SK-N-SH treated with all-trans-retinoic acid at 6 μM for 48 hours (cell line): ENCODE results near the gene ARSG.

Experiments used
- ATAC-seq: fragments of 200-7000 bp; cut with Tn5 transposase; 3 replicates; pipeline ENCODE4 v1.9.1; 2020; ENCODE audit warnings: mild to moderate bottlenecking, moderate library complexity
- ARNTL ChIP-seq: fragments of 450-650 bp; formaldehyde crosslinking; IDR thresholded peaks from 2 replicates; pipeline ENCODE4 v1.5.0; 2020; ENCODE audit warnings: low read depth, mild to moderate bottlenecking, moderate library complexity, borderline replicate concordance
- BACH2 ChIP-seq: fragments of 250-450 bp; sonication (Bioruptor Pico); IDR thresholded peaks from 2 replicates; pipeline ENCODE4 v1.9.0; 2021; ENCODE audit warnings: mild to moderate bottlenecking, borderline replicate concordance
- CSDC2 ChIP-seq: fragments of 250-450 bp; sonication (Bioruptor Pico); IDR thresholded peaks from 2 replicates; pipeline ENCODE4 v1.5.0; 2020; ENCODE audit warnings: mild to moderate bottlenecking, moderate library complexity
- ESRRG ChIP-seq: fragments of 250-450 bp; sonication (Bioruptor Pico); IDR thresholded peaks from 2 replicates; pipeline ENCODE4 v1.6.1; 2021; ENCODE audit warnings: mild to moderate bottlenecking
- GLIS3 ChIP-seq: fragments of 250-450 bp; sonication (Bioruptor Pico); IDR thresholded peaks from 2 replicates; pipeline ENCODE4 v1.5.0; 2020; ENCODE audit warnings: mild to moderate bottlenecking, moderate library complexity
- ISL1 ChIP-seq: fragments of 250-450 bp; sonication (Bioruptor Pico); IDR thresholded peaks from 2 replicates; pipeline ENCODE4 v2.1.2; 2022; ENCODE audit warnings: mild to moderate bottlenecking, moderate library complexity
- OSR1 ChIP-seq: fragments of 250-450 bp; sonication (Bioruptor Pico); IDR thresholded peaks from 2 replicates; pipeline ENCODE4 v1.8.0; 2022; ENCODE audit warnings: moderate library complexity, mild to moderate bottlenecking, inconsistent platforms
- PPARA ChIP-seq: fragments of 250-450 bp; sonication (Bioruptor Pico); IDR thresholded peaks from 2 replicates; pipeline ENCODE4 v1.5.0; 2020; ENCODE audit warnings: mild to moderate bottlenecking, borderline replicate concordance
- RARB ChIP-seq: fragments of 250-450 bp; sonication (Bioruptor Pico); IDR thresholded peaks from 2 replicates; pipeline ENCODE4 v1.8.0; 2021; ENCODE audit warnings: mild to moderate bottlenecking, moderate library complexity
- SNAI2 ChIP-seq: fragments of 250-450 bp; sonication (Bioruptor Pico); IDR thresholded peaks from 2 replicates; pipeline ENCODE4 v1.5.0; 2020; ENCODE audit warnings: mild to moderate bottlenecking, moderate library complexity
- TCF4 ChIP-seq: fragments of 250-450 bp; sonication (Bioruptor Pico); IDR thresholded peaks from 2 replicates; pipeline ENCODE4 v1.8.0; 2021; ENCODE audit warnings: mild to moderate bottlenecking, moderate library complexity, borderline replicate concordance
- TOX ChIP-seq: fragments of 250-450 bp; sonication (Bioruptor Pico); IDR thresholded peaks from 2 replicates; pipeline ENCODE4 v1.8.0; 2021; ENCODE audit warnings: mild to moderate bottlenecking, moderate library complexity, borderline replicate concordance
- ZC3H10 ChIP-seq: fragments of 250-450 bp; sonication (Bioruptor Pico); IDR thresholded peaks from 2 replicates; pipeline ENCODE4 v1.5.1; 2021; ENCODE audit warnings: mild to moderate bottlenecking, moderate library complexity
- ZFP3 ChIP-seq: fragments of 250-450 bp; sonication (Bioruptor Pico); IDR thresholded peaks from 2 replicates; pipeline ENCODE4 v1.5.0; 2020; ENCODE audit warnings: mild to moderate bottlenecking, moderate library complexity
- ZFP30 ChIP-seq: fragments of 450-650 bp; formaldehyde crosslinking; IDR thresholded peaks from 2 replicates; pipeline ENCODE4 v1.5.0; 2022; ENCODE audit warnings: mild to moderate bottlenecking, moderate library complexity
- ZNF565 ChIP-seq: fragments of 450-650 bp; formaldehyde crosslinking; conservative IDR thresholded peaks from 2 replicates; pipeline ENCODE4 v1.5.0; 2020; ENCODE audit warnings: low read depth, mild to moderate bottlenecking, moderate library complexity
- TF ChIP-seq, protein P1 (sequence below): fragments of 250-450 bp; sonication (Bioruptor Pico); IDR thresholded peaks from 2 replicates; pipeline ENCODE4 v1.5.0; 2020; ENCODE audit warnings: mild to moderate bottlenecking, moderate library complexity
- TF ChIP-seq, protein P2 (sequence below): fragments of 250-450 bp; sonication (Bioruptor Pico); IDR thresholded peaks from 2 replicates; pipeline ENCODE4 v1.5.1; 2020; ENCODE audit warnings: low read depth, mild to moderate bottlenecking, moderate library complexity
- TF ChIP-seq, protein P3 (sequence below): fragments of 250-450 bp; sonication (Bioruptor Pico); IDR thresholded peaks from 2 replicates; pipeline ENCODE4 v1.8.0; 2020; ENCODE audit warnings: mild to moderate bottlenecking, moderate library complexity, borderline replicate concordance
- TF ChIP-seq, protein P4 (sequence below): fragments of 250-450 bp; sonication (Bioruptor Pico); IDR thresholded peaks from 2 replicates; pipeline ENCODE4 v1.5.1; 2021; ENCODE audit warnings: mild to moderate bottlenecking, moderate library complexity
- TF ChIP-seq, protein P5 (sequence below): fragments of 250-450 bp; sonication (Bioruptor Pico); IDR thresholded peaks from 2 replicates; pipeline ENCODE4 v1.8.0; 2021; ENCODE audit warnings: low read depth, mild to moderate bottlenecking, moderate library complexity, borderline replicate concordance

ARSG gene

DNA sequence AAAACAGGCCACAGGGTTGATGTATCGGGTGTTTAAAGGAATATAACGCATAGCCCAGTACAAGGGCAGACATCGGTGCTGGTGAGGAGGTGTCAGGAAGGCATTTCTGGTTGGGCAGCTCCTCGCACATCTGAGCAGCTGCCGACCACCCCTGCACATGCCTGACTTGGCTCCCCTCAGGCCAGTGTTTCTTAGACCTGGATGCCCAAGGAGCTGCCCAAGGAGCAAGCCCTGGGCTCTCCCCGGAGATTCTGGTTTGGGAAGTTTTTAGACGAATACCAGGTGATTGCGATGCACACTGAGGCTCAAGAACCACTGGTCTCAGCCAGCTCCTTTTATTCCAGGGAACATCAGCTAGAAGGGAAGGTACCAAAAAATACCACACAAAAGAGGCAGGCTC, 154.4 kb downstream of the ARSG start (continued):
- TF ChIP-seq, protein P1, sequence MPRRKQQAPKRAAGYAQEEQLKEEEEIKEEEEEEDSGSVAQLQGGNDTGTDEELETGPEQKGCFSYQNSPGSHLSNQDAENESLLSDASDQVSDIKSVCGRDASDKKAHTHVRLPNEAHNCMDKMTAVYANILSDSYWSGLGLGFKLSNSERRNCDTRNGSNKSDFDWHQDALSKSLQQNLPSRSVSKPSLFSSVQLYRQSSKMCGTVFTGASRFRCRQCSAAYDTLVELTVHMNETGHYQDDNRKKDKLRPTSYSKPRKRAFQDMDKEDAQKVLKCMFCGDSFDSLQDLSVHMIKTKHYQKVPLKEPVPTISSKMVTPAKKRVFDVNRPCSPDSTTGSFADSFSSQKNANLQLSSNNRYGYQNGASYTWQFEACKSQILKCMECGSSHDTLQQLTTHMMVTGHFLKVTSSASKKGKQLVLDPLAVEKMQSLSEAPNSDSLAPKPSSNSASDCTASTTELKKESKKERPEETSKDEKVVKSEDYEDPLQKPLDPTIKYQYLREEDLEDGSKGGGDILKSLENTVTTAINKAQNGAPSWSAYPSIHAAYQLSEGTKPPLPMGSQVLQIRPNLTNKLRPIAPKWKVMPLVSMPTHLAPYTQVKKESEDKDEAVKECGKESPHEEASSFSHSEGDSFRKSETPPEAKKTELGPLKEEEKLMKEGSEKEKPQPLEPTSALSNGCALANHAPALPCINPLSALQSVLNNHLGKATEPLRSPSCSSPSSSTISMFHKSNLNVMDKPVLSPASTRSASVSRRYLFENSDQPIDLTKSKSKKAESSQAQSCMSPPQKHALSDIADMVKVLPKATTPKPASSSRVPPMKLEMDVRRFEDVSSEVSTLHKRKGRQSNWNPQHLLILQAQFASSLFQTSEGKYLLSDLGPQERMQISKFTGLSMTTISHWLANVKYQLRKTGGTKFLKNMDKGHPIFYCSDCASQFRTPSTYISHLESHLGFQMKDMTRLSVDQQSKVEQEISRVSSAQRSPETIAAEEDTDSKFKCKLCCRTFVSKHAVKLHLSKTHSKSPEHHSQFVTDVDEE = no peak
- no peak for TF ChIP-seq ISL1 (CRISPR knock-in tag)
- TF ChIP-seq, protein P2, sequence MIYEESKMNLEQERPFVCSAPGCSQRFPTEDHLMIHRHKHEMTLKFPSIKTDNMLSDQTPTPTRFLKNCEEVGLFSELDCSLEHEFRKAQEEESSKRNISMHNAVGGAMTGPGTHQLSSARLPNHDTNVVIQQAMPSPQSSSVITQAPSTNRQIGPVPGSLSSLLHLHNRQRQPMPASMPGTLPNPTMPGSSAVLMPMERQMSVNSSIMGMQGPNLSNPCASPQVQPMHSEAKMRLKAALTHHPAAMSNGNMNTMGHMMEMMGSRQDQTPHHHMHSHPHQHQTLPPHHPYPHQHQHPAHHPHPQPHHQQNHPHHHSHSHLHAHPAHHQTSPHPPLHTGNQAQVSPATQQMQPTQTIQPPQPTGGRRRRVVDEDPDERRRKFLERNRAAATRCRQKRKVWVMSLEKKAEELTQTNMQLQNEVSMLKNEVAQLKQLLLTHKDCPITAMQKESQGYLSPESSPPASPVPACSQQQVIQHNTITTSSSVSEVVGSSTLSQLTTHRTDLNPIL (CRISPR knock-in tag) = no peak

DNA sequence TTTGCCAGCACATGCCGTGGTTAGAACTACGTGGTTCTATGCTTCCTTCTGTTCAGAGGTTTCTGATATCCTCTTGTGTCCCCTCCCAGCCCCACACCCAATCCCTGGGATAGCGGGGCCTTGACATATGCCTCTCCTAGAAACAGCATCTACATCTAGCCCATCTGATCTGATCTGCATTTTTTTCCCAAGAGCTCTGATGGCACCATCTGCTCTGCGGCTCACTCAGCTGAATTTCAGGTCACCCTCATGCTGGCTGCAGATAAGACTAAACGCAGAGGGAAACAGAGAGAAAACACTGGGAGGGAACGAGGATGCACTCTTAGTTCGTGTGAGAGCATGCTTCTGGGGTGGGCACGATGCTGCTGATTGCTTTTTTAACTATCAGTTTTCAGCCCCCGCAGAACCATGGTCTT, 155.3 kb downstream of the ARSG start:
- no peak for TF ChIP-seq ESRRG (CRISPR knock-in tag)
- TF ChIP-seq, protein P3, sequence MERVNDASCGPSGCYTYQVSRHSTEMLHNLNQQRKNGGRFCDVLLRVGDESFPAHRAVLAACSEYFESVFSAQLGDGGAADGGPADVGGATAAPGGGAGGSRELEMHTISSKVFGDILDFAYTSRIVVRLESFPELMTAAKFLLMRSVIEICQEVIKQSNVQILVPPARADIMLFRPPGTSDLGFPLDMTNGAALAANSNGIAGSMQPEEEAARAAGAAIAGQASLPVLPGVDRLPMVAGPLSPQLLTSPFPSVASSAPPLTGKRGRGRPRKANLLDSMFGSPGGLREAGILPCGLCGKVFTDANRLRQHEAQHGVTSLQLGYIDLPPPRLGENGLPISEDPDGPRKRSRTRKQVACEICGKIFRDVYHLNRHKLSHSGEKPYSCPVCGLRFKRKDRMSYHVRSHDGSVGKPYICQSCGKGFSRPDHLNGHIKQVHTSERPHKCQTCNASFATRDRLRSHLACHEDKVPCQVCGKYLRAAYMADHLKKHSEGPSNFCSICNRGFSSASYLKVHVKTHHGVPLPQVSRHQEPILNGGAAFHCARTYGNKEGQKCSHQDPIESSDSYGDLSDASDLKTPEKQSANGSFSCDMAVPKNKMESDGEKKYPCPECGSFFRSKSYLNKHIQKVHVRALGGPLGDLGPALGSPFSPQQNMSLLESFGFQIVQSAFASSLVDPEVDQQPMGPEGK (CRISPR knock-in tag) = no peak
- TF ChIP-seq CSDC2 (CRISPR knock-in tag) = no peak
- TF ChIP-seq, protein P1 = no peak
- TF ChIP-seq ISL1 (CRISPR knock-in tag) = no peak
- no peak for TF ChIP-seq OSR1
- no peak for TF ChIP-seq ZNF565
- no peak for TF ChIP-seq GLIS3
- TF ChIP-seq, protein P4, sequence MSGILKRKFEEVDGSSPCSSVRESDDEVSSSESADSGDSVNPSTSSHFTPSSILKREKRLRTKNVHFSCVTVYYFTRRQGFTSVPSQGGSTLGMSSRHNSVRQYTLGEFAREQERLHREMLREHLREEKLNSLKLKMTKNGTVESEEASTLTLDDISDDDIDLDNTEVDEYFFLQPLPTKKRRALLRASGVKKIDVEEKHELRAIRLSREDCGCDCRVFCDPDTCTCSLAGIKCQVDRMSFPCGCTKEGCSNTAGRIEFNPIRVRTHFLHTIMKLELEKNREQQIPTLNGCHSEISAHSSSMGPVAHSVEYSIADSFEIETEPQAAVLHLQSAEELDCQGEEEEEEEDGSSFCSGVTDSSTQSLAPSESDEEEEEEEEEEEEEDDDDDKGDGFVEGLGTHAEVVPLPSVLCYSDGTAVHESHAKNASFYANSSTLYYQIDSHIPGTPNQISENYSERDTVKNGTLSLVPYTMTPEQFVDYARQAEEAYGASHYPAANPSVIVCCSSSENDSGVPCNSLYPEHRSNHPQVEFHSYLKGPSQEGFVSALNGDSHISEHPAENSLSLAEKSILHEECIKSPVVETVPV = no peak
- no peak for TF ChIP-seq ARNTL (CRISPR knock-in tag)
- no peak for TF ChIP-seq ZFP3 (CRISPR knock-in tag)
- TF ChIP-seq SNAI2 (CRISPR knock-in tag) = no peak
- no peak for TF ChIP-seq RARB (CRISPR knock-in tag)
- no peak for TF ChIP-seq ZC3H10 (CRISPR knock-in tag)
- TF ChIP-seq TCF4 (CRISPR knock-in tag) = no peak
- TF ChIP-seq TOX (CRISPR knock-in tag) = no peak
- TF ChIP-seq, protein P2 (CRISPR knock-in tag) = no peak
- ATAC-seq = no peak

DNA sequence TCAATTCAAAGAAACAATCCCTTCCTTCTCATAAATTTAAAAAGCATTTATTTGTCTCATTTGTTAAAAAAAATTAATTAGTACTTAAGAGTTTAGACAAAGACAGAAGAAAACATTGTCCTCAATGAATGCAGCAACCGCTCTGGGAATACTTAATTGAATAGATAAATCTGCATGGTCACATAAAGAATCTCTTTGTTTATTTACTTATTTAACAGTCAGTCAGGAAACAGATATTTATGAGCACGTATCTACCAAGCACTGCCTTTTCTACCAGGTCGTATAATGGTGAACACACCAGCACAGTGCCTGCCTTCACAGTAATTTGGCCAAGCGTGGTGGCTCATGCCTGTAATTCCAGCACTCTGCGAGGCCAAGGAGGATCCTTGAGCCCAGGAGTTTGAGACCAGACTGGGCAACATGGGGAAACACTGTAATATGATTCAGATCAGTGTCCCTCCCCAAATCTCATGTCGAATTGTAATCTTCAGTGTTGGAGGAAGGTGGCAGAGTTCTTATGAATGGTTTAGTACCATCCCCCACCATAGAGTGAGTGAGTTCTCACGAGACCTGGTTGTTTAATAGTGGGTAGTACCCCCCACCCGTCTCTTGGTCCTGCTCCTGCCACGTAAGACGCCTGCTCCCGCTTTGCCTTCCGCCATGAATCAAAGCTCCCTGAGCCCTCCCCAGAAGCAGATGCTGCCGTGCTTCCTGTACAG, 157.9 kb downstream of the ARSG start:
- no peak for ATAC-seq
- TF ChIP-seq ZFP3 (CRISPR knock-in tag) (no peak), ARNTL (CRISPR knock-in tag) (no peak), TCF4 (CRISPR knock-in tag) (no peak), PPARA (CRISPR knock-in tag) (no peak), BACH2 (CRISPR knock-in tag) (no peak), RARB (CRISPR knock-in tag) (no peak), OSR1 (no peak), SNAI2 (CRISPR knock-in tag) (no peak), CSDC2 (CRISPR knock-in tag) (no peak), ZFP30 (CRISPR knock-in tag) (no peak)
- TF ChIP-seq, protein P5, sequence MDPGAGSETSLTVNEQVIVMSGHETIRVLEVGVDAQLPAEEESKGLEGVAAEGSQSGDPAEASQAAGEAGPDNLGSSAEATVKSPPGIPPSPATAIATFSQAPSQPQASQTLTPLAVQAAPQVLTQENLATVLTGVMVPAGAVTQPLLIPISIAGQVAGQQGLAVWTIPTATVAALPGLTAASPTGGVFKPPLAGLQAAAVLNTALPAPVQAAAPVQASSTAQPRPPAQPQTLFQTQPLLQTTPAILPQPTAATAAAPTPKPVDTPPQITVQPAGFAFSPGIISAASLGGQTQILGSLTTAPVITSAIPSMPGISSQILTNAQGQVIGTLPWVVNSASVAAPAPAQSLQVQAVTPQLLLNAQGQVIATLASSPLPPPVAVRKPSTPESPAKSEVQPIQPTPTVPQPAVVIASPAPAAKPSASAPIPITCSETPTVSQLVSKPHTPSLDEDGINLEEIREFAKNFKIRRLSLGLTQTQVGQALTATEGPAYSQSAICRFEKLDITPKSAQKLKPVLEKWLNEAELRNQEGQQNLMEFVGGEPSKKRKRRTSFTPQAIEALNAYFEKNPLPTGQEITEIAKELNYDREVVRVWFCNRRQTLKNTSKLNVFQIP (CRISPR knock-in tag) = no peak
- TF ChIP-seq, protein P3 (CRISPR knock-in tag) = no peak
